Activated effector memory CD4-positive, alpha-beta T cell treated with Interleukin-2 at 50 U/mL for 16 hours (primary cell): ENCODE data around the gene GABBR2.

ENCODE experiments used
- DNase-seq: peaks from one replicate; pipeline ENCODE4 v3.0.0-alpha.2; 2020

GABBR2 gene

DNA sequence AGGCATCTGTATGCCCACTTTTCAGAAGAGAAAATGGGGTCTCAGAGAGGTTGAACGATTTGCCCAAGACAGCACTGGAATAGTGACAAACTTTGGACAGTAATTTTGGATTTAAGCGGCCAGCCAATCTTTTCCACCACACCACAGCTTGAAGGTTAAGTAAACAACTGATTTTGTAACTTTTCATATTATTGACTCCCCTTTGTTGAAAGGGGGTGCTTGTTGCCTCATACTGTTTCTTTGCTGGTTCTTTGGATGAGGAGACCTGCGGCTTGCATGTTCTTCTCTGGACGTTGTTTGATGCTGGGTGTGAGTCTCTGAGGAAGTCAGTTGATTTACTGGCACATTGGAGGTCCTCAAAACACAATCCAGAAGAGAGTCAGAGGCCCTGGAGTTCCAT, 11.7 kb upstream of the GABBR2 start:
- DNase-seq = no peak

- no peak for DNase-seq
Measured at GRCh38 chr9:98719055-98719454, 10.3 kb upstream of the GABBR2 start.

GRCh38 chr9:98714833-98715232, 6.1 kb upstream of the GABBR2 start:
- DNase-seq = no peak

DNA sequence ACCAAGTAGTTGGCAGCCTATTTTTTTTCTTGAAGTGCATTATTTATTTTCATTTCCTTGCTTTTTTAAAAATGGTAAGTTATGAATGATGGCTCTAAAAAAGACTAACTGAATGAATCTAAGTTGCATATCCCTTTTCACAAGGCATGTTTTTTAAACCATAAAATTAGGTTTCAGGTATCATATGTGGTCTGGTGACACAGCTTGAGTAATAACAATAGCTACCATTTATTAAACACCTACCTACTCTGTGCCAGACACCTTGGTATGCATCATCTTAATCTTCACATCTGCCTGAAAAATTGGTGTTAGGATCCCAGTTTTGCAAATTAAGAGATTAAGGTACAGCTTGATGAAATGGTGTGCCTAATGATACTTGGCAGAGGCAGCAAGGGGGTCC, 4.3 kb upstream of the GABBR2 start:
- DNase-seq = no peak

GRCh38 chr9:98709968-98710965, 1.5 kb upstream of the GABBR2 start:
- no peak for DNase-seq

- DNase-seq = no peak
Measured at GRCh38 chr9:98708103-98708932, 417 bp downstream of the GABBR2 start.

GRCh38 chr9:98707166-98708102, 1.3 kb downstream of the GABBR2 start:
- no peak for DNase-seq

DNA sequence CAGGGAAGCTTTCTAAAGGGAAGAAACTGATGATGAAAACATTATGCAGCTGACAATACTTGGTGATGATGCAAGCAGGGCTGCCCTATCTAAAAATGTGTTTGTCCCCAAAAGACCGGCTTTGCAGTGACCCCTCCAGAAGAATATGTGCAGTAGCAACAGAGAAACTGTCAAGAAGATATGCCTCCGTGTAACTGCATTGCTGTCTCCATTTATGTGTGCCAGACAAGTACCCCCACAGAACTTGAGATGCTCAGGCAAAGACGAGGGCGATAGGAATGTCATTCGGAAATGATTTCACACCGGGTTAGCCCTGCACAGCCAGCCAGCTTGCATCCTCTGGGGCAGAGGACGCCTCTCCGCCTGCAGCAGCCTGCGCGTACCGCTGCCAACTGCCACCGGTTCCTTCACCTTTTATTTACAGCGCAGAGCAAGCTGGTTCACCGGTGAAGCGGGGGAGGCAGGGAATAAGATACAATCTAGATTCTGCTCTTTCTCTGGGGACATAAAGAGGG, 2.0 kb downstream of the GABBR2 start:
- no peak for DNase-seq

GRCh38 chr9:98702835-98703380, 5.8 kb downstream of the GABBR2 start:
- DNase-seq = no peak

DNA sequence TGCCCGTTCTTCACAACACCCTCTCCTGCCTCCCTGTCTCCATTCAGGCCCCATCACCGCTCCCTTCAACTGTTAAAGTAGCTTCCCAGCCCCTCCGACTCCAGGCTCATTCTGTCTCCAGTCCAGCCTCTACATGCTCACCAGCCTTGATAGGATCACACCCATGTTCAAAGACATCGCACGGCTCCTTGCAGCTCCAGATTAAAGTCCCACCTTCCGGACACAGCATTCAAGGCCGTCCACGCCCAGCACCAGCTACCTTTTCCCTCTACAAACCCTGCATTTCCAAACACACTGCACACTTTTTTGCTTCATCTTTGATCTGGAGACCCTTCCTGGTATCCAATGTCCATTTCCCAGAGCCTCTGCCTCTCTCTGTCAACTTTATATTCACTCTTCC, 6.4 kb downstream of the GABBR2 start:
- no peak for DNase-seq

- no peak for DNase-seq
Measured at GRCh38 chr9:98701576-98701975, 7.2 kb downstream of the GABBR2 start.

DNA sequence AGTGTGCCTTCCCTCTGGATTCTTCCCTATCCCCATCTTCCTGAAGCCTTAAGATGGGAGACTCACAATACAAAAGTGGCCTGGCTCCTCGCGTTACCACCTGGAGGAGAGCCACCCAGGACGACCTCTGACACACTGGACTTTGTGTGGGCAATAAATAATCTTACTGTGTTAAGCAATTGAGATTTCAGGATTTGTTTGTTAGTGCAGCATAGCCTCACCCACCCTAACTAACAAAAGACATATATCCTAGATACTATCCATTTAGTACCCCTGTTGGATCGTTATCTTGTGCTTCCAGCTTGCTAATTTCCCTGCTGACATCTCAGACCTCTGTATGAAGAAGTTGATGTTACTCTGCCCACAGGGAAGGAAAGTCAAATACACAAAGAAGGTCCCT, 7.9 kb downstream of the GABBR2 start:
- no peak for DNase-seq

GRCh38 chr9:98698856-98699255, 9.9 kb downstream of the GABBR2 start:
- no peak for DNase-seq

DNA sequence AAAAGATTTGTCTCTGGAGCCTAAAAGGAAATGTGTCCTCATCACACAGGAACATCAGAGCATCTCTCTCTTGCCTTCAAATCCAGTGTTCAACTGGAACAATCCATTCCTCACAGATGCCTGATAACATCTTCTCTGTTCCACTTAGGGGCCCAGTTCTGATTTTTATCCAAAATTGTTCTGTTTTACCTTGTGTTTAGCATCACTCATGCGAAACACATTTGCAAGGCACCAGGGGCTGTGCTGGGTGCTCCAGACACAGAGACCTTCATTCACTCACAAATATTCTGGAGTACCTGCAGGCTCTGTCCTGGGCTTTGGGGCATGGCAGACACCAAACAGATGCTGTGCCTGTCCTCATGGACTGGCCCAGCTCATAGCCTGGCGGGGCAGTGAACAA, 13.8 kb downstream of the GABBR2 start:
- no peak for DNase-seq

DNA sequence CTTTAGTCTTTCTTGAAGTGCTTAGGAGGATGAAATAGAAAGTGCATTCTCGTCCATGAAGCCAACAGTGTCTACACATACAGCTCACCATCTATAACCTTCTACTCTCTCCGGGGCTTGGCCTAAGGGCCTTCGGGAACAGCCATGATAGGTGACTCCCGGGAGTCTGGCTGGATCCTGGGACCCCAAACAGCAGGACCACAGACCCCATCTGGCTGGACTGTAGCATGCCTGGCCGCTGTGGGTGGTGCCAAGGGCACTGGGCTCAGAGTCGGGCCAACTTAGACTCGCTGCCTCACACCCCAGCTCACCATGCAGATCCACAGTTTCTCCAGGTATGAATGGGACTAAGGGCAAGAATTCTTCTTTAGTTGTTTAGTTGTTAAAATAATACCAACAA, 16.3 kb downstream of the GABBR2 start:
- DNase-seq = no peak

DNA sequence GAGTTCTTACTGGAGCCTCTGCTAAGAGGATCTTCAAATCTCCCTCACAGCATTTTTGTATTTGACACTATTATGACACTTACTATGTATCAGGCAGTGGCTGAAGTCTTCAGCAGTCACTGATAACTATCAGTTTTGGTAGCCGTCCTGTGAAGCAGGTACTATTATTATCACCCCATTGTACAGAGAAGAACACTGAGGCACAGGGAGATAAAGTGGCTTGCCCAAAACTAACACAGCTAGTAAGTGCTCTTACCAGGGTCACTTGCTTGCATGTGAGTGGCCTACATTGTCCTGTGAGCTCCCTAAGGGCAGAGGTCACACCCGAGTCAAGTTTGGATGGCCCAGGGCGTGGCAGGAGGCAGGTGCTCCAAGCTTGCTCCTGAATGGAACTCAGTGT, 16.8 kb downstream of the GABBR2 start:
- no peak for DNase-seq

DNA sequence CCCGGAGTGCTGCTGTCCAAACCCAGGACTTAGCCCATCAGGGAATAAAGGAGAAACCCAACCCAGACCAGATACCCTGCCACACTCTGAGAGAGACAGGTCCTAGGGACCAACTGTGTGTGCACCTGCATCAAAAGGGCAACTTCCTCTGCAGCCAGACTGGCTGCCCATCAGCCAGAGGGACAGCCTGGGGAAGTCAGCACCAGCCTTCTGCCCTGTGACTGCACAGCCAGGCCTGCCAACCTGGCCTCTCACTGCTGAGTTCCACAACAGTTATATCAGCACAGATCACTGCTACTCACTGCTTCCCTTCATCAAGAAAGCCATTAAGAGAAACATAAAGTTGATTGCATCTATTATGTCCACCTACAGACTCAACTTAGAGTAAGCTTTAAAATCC, 18.0 kb downstream of the GABBR2 start:
- no peak for DNase-seq

- no peak for DNase-seq
Measured at GRCh38 chr9:98688710-98689495, 19.8 kb downstream of the GABBR2 start.

DNA sequence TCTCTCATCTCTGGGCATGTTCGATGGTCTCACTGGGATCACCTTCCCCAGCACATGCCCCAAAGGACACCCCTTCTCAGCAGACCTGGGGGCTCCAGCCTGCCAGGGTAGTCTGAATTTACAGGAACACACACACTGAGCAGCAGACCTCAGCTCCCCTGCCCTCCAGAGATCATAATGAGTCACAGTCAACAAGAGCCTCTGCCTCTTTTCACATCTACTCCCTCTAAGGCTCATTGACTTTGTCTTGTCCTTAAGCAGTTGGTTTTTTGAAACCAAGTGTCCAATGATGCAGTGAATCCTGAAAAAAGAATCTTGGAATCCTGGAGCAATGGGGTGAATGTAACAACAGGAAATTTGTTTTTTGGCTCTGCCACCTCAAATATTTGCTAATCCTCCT, 20.8 kb downstream of the GABBR2 start:
- no peak for DNase-seq

DNA sequence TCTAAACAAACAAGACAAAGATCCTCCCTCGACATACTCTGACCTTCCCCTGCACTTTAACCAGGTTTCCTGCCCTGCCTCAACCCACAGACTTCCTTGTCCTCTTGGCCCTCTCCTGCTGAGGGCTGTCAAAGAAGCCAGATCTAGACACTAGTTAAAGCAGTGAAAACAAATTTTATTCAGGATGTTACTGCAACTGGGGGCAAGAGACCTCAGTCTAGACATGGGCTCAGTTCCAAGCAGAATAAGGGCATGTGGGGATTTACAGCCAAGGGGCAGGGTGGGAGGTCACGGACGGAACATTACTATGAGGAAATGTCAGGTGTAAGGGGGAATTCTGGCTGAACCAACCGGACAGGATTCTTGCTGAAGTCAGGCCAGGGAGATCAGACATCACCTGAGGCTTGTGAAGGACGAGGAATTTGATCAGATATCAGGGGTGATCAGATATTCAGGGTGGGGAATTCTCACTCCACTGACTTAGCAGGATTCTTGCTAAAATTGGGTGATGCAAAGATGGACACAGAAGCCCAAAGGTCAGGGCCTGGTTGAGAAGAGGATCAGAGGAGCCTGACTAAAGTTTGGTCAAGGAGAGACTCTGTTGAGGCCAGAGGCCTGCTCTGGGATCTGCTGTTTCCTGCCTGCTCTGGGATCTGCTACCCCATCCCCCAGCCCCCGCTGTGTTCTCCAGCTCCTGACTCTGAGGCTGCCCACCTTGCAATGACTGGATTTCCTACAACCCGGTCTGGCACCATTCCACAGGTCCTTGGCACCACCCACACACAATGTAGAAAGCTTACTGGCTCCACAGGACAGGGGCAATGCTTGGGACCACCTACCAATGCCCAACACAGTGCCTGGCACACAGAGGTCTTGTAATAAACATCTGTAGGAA, 21.5 kb downstream of the GABBR2 start:
- DNase-seq = no peak
